Measurements from ENCODE around the gene YDJC. TPM values are rescaled to one million over a fixed set of nuclear protein-coding genes. Genes with fewer than 3 reads are reported as not detected.
"Not testable (repeated sequence)": the region's sequence is repeated elsewhere in the genome, so short reads cannot be mapped to it uniquely, and the experiment has no call there.

Gene YDJC
- total RNA-seq, 1 donor from 2014 or later, result 51.4 TPM

DNA sequence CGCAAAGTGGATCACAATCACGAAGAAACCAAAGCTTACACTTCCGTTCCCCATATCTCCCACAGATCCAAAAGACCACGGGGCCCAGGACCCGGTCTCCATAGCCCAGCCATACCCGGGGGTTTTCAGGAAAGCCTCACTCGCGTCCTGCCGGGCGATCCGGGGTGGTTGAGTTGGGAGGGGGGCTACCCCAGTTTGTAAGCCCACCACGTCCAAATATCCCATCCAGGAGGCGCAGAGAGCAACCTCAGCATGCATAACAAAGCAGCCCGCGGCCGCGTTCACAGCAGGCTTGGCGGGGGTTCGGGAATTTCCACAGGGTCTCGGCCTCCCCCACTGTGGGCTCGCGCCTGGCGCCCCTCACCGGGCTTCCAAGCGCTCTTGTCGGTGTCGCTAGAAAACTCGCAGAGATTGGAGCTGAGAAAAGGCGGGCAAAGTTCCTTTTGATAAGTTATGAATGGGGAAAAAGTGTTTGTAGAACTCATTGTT, 21.7 kb upstream of the YDJC start:
- POLR2A ChIA-PET, result interaction anchor here (1.0 to 2.0 kb wide), 3 partner anchors 10 to 22 kb away, joined by 6 to 16 read pairs (median 10); partner anchors contain the start of genes PPIL2, SDF2L1 and YDJC
- ATAC-seq (ENCODE audit: low read depth) (peak; percentile 21), DNase-seq (no peak)
- TF ChIP-seq, protein P1, sequence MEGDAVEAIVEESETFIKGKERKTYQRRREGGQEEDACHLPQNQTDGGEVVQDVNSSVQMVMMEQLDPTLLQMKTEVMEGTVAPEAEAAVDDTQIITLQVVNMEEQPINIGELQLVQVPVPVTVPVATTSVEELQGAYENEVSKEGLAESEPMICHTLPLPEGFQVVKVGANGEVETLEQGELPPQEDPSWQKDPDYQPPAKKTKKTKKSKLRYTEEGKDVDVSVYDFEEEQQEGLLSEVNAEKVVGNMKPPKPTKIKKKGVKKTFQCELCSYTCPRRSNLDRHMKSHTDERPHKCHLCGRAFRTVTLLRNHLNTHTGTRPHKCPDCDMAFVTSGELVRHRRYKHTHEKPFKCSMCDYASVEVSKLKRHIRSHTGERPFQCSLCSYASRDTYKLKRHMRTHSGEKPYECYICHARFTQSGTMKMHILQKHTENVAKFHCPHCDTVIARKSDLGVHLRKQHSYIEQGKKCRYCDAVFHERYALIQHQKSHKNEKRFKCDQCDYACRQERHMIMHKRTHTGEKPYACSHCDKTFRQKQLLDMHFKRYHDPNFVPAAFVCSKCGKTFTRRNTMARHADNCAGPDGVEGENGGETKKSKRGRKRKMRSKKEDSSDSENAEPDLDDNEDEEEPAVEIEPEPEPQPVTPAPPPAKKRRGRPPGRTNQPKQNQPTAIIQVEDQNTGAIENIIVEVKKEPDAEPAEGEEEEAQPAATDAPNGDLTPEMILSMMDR (IDR thresholded peaks at IDR 0.05), result no peak
- intact Hi-C loops (cut with micrococcal nuclease), result loop anchor here (1.0 kb wide), 1 partner anchor 9 kb away; the partner anchor contains the start of gene SDF2L1
- CTCF ChIA-PET, result interaction anchor here (1.5 kb wide), 1 partner anchor 9 kb away, joined by 7 read pairs; the partner anchor contains the start of gene SDF2L1
- Mint-ChIP-seq H3K9me3 (no peaks in the 10 kb centered on the region), H3K27me3 (no peaks in the 10 kb centered on the region), H3K4me1 (peaks cover 19% of the 10 kb centered on the region), H3K36me3 (ENCODE audit: low read depth) (peaks cover 3% of the 10 kb centered on the region), H3K27ac (peak overlapping the region; percentile 46), H3K4me3 (peak overlapping the region; percentile 90)

GRCh38 chr22:21650823-21651520, 21.1 kb upstream of the YDJC start:
- H3K4me3 Mint-ChIP-seq, result peak overlapping the region; percentile 90
- H3K4me1 Mint-ChIP-seq, result peaks cover 19% of the 10 kb centered on the region
- DNase-seq (no peak), ATAC-seq (ENCODE audit: low read depth) (no peak)
- no peaks in the 10 kb centered on the region for H3K9me3 Mint-ChIP-seq
- H3K36me3 Mint-ChIP-seq (ENCODE audit: low read depth), result peaks cover 8% of the 10 kb centered on the region
- ChIA-PET CTCF (interaction anchor here (1.5 kb wide), 1 partner anchor 8 kb away, joined by 7 read pairs; the partner anchor contains the start of gene SDF2L1), POLR2A (interaction anchor here (1.9 to 2.0 kb wide), 2 partner anchors 9 to 22 kb away, joined by 10 to 16 read pairs; partner anchors contain the start of genes SDF2L1 and YDJC)
- H3K27me3 Mint-ChIP-seq, result no peaks in the 10 kb centered on the region
- intact Hi-C loops (cut with micrococcal nuclease), result no loop called here
- TF ChIP-seq, protein P1 (IDR thresholded peaks at IDR 0.05), result no peak
- H3K27ac Mint-ChIP-seq, result no peak overlapping the region

DNA sequence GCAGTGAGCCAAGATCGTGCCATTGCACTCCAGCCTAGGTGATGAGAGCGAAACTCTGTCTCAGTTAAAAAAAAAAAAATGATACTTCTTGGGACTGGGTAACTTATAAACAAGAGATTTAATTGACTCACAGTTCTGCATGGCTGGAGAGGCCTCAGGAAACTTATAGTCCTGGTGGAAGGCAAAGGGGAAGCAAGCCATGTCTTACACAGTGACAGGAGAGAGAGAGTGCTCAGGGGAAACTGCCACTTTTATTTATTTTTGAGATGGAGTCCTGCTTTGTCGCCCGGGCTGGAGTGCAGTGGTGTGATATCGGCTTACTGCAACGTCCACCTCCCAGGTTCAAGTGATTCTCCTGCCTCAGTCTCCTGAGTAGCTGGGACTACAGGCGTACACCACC, 20.5 kb upstream of the YDJC start:
- H3K36me3 Mint-ChIP-seq (ENCODE audit: low read depth), result peaks cover 12% of the 10 kb centered on the region
- H3K27me3 Mint-ChIP-seq, result no peaks in the 10 kb centered on the region
- H3K27ac Mint-ChIP-seq, result no peak overlapping the region
- no peaks in the 10 kb centered on the region for H3K9me3 Mint-ChIP-seq
- ATAC-seq (ENCODE audit: low read depth), result no peak
- TF ChIP-seq, protein P1 (IDR thresholded peaks at IDR 0.05), result no peak
- H3K4me3 Mint-ChIP-seq, result no peak overlapping the region
- CTCF ChIA-PET, result no interaction called here
- POLR2A ChIA-PET, result no interaction called here
- intact Hi-C loops (cut with micrococcal nuclease), result no loop called here
- no peak for DNase-seq
- peaks cover 19% of the 10 kb centered on the region for H3K4me1 Mint-ChIP-seq

GRCh38 chr22:21646608-21647590, 17.1 kb upstream of the YDJC start:
- H3K4me3 Mint-ChIP-seq, result no peak overlapping the region
- POLR2A ChIA-PET, result interaction anchor here (0.6 to 2.0 kb wide), 2 partner anchors 17 to 1285 kb away, joined by 8 to 9 read pairs; partner anchors contain the start of gene YDJC
- peak; percentile 45 for DNase-seq
- H3K27ac Mint-ChIP-seq, result no peak overlapping the region
- intact Hi-C loops (cut with micrococcal nuclease), result no loop called here
- H3K36me3 Mint-ChIP-seq (ENCODE audit: low read depth), result peaks cover 24% of the 10 kb centered on the region
- no peaks in the 10 kb centered on the region for H3K27me3 Mint-ChIP-seq
- ATAC-seq (ENCODE audit: low read depth), result peak; percentile 28
- H3K9me3 Mint-ChIP-seq, result no peaks in the 10 kb centered on the region
- H3K4me1 Mint-ChIP-seq, result peaks cover 28% of the 10 kb centered on the region
- TF ChIP-seq, protein P1 (IDR thresholded peaks at IDR 0.05), result peak; percentile 89
- CTCF ChIA-PET, result interaction anchor here (0.6 to 3.0 kb wide), 10 partner anchors 11 to 539 kb away, joined by 3 to 27 read pairs (median 3); partner anchors contain the start of gene YDJC

- DNase-seq; intact Hi-C loops (cut with micrococcal nuclease); H3K27me3 Mint-ChIP-seq; ATAC-seq (ENCODE audit: low read depth); H3K9me3 Mint-ChIP-seq; H3K27ac Mint-ChIP-seq; H3K4me3 Mint-ChIP-seq: not testable (repeated sequence)
- POLR2A ChIA-PET, result interaction anchor here (0.7 to 1.2 kb wide), 2 partner anchors 16 to 63 kb away, joined by 3 to 4 read pairs; no protein-coding TSS in a partner anchor
- Mint-ChIP-seq H3K36me3 (ENCODE audit: low read depth) (peaks cover 24% of the 10 kb centered on the region), H3K4me1 (peaks cover 27% of the 10 kb centered on the region)
- CTCF ChIA-PET, result interaction anchor here (3.0 kb wide), 1 partner anchor 17 kb away, joined by 27 read pairs; the partner anchor contains the start of gene YDJC
Observed at GRCh38 chr22:21645513-21645912, 15.7 kb upstream of the YDJC start.

Data from activated B cell treated with CpG ODN at 0.5 μM for 24 hours (primary cell).